HG02970 (cell line): ENCODE measurements around the gene FAM180A.

ENCODE experiments used
- ATAC-seq: cut with Tn5 transposase; IDR thresholded peaks from one replicate; pipeline ENCODE4 v1.9.1; 2021; ENCODE audit warnings: mild to moderate bottlenecking, moderate library complexity, moderate number of reproducible peaks; ENCODE audit not compliant: unreplicated experiment, low FRiP score

The FAM180A gene

GRCh38 chr7:135771961-135772638 is 23.5 kb upstream of the FAM180A start:
- ATAC-seq = no peak

GRCh38 chr7:135771051-135771450 is 22.4 kb upstream of the FAM180A start:
- no peak for ATAC-seq

GRCh38 chr7:135770139-135770710 is 21.6 kb upstream of the FAM180A start:
- ATAC-seq = no peak

- ATAC-seq = no peak
Observed at GRCh38 chr7:135769005-135769802, 20.6 kb upstream of the FAM180A start.

- ATAC-seq = no peak
Observed at GRCh38 chr7:135768467-135768866, 19.9 kb upstream of the FAM180A start.

DNA sequence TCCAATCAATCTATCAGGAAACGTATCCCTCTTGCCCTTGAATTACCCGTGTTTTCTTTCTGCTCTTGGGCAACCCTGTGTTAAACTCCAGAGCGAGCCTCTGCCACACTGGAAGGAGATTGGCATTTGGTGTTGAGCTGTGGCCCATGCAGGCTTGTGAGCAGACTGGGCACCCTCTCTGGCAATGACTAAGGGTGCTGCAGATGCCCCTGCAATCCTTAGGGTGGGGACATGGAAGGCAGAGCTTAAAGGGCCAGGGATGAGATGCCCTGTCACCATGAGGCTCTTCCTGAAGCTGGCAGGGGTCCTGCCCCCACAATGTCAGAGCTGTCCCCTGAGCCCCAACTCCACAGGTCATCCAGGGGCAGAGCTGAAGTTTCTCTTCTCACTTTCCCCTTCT is 19.5 kb upstream of the FAM180A start:
- no peak for ATAC-seq

DNA sequence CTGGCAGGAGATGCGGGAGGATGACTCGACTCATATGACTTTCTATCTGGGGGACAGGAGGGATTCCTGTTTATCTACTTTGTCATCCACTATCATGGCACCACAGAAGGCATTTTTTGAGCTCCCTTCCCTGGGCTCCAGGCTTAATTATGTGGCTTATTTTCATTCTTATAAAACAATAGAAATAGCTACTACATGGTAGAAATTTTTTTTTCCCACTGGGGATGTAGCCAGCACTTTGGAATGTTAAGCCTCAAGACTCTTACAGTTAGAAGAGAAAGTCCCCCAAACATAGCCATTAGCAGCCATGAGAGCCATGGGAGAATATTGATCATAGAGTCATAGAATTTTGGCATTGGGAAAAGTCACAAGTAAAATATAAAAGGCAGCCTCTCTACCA is 14.6 kb upstream of the FAM180A start:
- ATAC-seq = no peak

GRCh38 chr7:135761751-135762488 is 13.3 kb upstream of the FAM180A start:
- no peak for ATAC-seq

GRCh38 chr7:135759532-135759931 is 10.9 kb upstream of the FAM180A start:
- no peak for ATAC-seq

DNA sequence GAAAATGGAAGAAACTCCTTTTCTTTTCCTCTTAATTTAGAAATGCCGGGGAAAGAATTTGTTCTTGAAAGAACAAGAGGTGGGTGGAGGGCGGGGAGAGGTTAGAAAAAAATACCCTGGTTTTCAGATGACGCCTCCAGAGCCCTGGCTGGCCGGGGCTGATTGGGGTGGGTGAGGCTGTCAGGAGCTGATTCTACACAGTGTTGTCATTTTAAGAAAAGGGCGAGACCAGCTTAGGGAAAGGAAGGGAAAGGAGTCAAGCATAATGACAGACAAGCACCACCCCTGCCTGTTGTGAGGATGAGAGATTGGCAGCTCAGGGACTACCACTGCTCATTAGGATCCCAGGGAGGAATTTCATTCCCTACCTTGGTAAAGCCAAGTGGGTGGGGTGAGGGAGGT is 9.9 kb upstream of the FAM180A start:
- no peak for ATAC-seq

GRCh38 chr7:135757719-135758411 is 9.3 kb upstream of the FAM180A start:
- no peak for ATAC-seq

DNA sequence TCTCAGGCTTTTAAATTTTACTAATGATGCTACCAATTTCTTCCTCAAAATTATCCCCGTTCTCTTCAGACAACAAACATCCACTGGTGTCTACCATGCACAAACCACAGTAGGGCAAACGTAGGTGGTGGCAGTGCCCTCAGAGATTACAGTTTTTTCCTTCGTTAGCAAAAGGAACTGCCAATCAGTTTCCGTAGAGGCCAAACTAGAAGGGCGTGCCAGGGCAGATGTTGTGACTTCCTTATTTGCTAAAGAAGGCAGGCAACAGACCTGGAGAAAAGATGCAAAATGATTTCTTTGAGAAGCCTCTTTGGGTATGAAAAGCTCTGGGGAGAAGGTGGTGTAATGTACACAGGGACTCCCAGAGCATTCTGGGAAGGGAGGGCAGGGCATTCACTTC is 7.6 kb upstream of the FAM180A start:
- ATAC-seq = no peak

GRCh38 chr7:135755351-135755753 is 6.7 kb upstream of the FAM180A start:
- no peak for ATAC-seq

DNA sequence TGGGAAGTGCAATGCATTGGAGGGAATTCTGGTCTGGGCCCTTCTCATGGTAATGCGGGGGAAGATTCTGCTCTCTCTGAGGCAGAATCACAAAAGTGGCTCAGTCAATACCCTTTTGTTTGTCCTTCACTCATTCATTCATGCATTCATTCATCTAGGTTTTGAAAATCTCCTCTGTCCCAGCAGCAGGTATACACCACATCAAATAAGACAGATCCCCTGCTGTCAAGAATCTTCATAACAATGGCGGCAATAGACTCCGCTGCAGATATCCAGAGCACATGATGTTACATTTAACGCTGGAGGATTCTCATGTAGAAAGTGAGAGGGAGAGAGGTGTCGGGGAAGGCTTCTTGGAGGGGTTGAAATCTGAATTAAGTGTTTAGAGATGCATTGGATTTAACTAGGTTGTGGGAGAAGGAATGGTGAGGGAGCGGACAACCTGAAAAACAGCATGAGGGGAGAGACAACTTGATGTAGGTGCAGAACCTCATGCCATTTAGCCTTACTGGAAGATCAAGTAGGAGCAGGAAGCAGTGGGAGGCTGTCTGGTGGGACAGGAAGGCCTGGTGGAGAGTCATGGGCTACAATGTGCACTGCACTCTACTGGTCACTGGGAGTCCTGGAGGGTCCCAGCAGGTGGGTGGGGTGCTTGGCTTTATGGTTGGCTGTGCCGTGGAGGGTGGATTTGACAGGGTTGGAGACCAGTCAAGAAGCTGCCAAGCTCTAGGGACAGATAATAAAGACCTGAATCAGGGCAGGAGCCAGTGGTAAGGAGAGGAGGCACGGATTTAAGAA is 5.2 kb upstream of the FAM180A start:
- no peak for ATAC-seq

DNA sequence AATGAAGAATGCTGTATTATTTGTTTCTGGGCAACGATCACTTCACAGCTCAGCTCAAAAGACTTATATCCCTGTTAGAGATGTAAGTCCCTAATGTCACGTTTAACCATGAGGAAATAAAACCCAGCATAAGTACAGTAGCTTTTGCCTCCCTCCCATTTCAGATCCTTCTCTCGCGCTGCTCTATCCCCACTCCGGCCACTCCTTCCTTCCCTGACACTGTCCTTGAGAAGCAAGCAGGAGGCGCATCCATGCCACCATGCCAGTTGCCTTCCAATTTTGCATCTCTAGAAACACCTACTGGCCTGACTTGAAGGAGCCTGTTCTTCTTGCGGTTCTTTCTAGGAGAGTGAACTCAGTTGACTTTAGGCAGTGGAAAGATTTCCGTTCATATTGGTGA is 1.2 kb downstream of the FAM180A start:
- no peak for ATAC-seq

DNA sequence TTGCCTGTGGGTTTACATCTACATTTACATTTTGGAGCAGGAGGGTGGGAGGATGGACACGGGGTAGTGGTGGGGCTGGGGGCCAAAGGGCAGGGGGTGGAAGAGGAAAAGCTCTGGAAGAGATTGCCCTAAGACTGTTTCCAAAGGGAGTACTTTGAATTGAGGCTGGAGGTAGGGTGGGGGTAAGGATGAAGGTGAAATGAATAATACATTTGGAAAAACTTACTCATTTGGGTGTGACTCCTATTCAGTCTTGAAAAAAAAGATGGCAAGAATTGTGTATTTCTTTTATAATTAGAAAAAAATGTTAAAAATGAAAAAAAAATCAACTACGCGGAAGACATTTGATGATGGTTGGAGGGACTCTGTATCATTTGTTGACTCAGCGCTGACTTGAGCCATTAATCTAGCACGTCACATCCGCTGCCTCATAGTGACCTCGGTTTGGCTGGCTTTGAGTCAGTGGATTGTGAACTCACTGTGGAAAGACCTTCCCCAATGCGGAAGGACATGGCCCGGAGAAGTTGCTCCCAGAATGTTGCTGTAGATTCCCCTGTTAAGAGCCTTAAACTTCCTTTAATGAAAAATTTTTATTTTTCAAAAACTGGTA is 2.8 kb downstream of the FAM180A start:
- ATAC-seq = no peak

DNA sequence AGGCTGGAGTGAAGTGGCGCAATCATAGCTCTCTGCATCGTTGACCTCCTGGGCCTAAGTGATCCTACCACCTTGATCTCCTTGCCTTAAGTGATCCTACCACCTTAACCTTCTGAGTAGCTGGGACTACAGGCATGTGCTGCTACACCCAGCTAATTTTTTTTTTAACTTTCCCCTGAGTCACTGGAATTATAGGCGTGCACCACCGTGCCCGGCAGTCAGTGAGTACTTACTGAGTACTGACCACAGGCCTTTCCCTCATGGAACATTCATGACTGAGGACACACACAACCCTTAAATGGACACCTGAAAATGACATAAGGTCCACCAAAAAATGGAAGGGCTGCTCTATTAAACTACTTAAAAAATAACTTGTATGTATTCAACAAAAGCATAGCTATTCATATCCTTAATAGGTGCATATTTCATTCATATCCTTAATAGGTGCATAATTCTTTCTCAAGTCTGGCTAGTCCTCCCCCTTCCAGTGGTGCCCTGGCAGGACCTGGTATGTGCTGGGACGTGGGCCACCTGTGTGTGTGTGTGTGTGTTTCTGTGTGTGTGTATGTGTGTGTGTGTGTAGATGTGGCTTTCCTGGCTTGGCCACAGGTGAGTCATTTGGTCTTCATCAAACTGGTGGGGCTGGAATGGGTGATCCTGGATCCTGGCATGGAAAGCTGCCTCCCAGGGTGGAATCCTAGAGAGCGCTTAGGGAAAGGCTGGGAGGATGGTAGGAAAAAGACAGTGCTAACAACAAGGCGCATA is 3.5 kb downstream of the FAM180A start:
- ATAC-seq = no peak

DNA sequence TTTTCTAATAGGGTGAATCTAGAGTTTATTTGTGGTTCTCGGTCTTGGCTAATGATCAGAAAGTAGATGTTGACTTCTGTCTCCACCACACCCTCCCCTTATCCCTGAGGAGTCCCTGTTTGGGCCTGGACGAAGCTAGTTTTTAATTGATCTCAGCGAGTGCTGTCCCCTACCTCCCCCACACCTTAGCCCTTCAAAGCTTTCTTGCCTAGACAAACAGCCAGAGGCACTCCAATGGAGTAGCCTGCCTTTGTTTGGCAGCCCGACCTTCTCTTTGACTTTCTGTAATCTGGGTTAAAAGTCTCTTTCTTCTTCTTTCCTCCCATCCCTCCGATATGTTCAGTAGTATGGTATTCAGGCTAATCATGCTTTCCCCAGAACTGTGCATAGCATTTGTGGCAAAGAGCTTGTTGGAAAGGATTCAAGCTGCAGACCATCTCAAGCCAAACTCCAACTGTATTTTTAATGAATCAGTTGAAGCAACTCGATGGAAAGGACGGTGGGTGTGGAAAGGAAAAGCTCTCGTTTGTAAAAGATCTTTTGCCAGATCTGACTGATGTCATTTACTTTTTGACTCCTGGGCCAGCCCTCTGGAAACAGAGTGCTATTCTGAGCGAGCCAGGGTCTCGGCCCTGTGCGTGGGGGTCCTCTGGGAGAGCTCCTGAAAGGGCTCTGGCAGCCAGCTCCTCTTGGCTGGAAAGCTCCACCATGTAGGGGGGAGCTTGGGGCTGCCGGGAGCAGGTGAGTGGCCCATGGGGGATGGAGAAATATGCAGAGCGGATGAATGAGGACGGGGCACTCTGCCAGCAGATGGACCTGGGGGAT is 4.5 kb downstream of the FAM180A start:
- ATAC-seq = no peak
